Adrenal gland (tissue), 12 donors: Measurements from ENCODE around the gene SLC4A11. TPM values are rescaled to one million over a fixed set of nuclear protein-coding genes. Genes with fewer than 3 reads are reported as not detected.

Experiments
- DNase-seq, 7 donors: peaks; one replicate each; pipeline ENCODE4 v3.0.0-alpha.2; 2019 to 2020
- H3K27ac ChIP-seq, 5 donors: fragments of 200-600 bp; sonication (generic) in 4 of 5; 1 replicate in 3 of 5; 2 replicates in 2 of 5; pipeline versions ENCODE4 v1.5.1 to v1.8.0; 2016 to 2020; ENCODE audit warnings: mild to moderate bottlenecking in 1 of 5
- H3K27me3 ChIP-seq: fragments of 200-600 bp; 2 replicates; pipeline ENCODE4 v1.8.0; 2021
- H3K36me3 ChIP-seq, 2 donors: fragments of 200-600 bp; replicated peaks in 1 of 2; 1 replicate in 1 of 2; 2 replicates in 1 of 2; pipeline versions ENCODE4 v1.5.1 to v1.8.0; 2018 to 2022
- H3K4me1 ChIP-seq, 2 donors: fragments of 200-600 bp; replicated peaks in 1 of 2; 1 replicate in 1 of 2; 2 replicates in 1 of 2; pipeline versions ENCODE4 v1.5.1 to v1.8.0; 2018 to 2021
- H3K4me3 ChIP-seq, 4 donors: fragments of 200-600 bp; sonication (generic) in 3 of 4; one replicate each; pipeline ENCODE4 v1.5.1; 2016 to 2018
- H3K9me3 ChIP-seq, 3 donors: fragments of 200-600 bp; sonication (generic) in 1 of 3; replicated peaks in 1 of 3; 1 replicate in 2 of 3; 2 replicates in 1 of 3; pipeline versions ENCODE4 v1.5.1 to v1.8.0; 2016 to 2021
- CTCF ChIP-seq, 6 experiments: fragments of 450-650 bp in 4 of 6; fragments of 200-600 bp in 2 of 6; sonication (generic) in 1 of 6; IDR thresholded peaks; 1 replicate in 5 of 6; 2 replicates in 1 of 6; pipeline versions ENCODE4 v1.5.1 to v1.8.0; 2016 to 2021; ENCODE audit warnings: antibody characterized with exemption in 6 of 6, mild to moderate bottlenecking in 2 of 6, moderate library complexity in 1 of 6
- POLR2A ChIP-seq, 2 donors: fragments of 450-650 bp; IDR thresholded peaks; one replicate each; pipeline ENCODE4 v1.6.1; 2017; ENCODE audit warnings: antibody characterized with exemption in 2 of 2, mild to moderate bottlenecking in 2 of 2, moderate library complexity in 1 of 2
- WGBS, 4 donors: extraction: QIAGEN DNeasy Blood & Tissue Kit in 2 of 4; methylation state at CpG; one replicate each; pipeline versions ENCODE4 v1.1.5 to v1.1.7; 2013 to 2017; 5-methylcytosine and 5-hydroxymethylcytosine counted together
- intact Hi-C, 2 donors: fragments of 100-400 bp; cut with DNase I; formaldehyde crosslinking; loops; one replicate each; pipeline versions ENCODE4 v1.14.1 to v1.15.0; 2022 to 2023
- polyA plus RNA-seq, 3 donors: library from polyadenylated mRNA; stranded (reverse); fragments of 200-250 nt in 2 of 3; fragments of 350-450 nt in 1 of 3; fragmentation: Illumina TruSeq in 1 of 3; extraction: RNeasy Lipid Tissue Mini Kit (QIAGEN cat#74804) in 1 of 3; gene quantifications; one replicate each; pipeline ENCODE4 v1.2.3, GENCODE V29; 2013 to 2014
- total RNA-seq, 9 donors: library from RNA; depleted of rRNA in 4 of 9; stranded (reverse); fragments of >200 nt in 4 of 9; fragments of 120-200 nt in 1 of 9; fragmentation: NEBNext Ultra II Directional in 1 of 9; extraction: Animal tissue kit (Norgen Biotek cat#: 25700) in 1 of 9; gene quantifications; one replicate each; pipeline versions ENCODE4 v1.1.0 to v1.2.4, GENCODE V29; 2013 to 2023
- donor health status: healthy with polysubstance abuse.
- donor health status: Bipolar disorder and iron deficiency.
- donor health status: DM: yes; HTN: yes; CAD: no.
- donor health status: DM: no; HTN: no; CAD: no.
- donor health status: DM: no; HTN: no; CAD: no.
- donor health status: DM: yes; HTN: yes; CAD: no.

The SLC4A11 gene
- total and polyA plus RNA-seq, 12 donors = 0.06 to 30.6 (median 9.7) TPM

- no peak for TF ChIP-seq POLR2A (IDR thresholded peaks at IDR 0.05)
- no peak for DNase-seq
- intact Hi-C loops = no loop called here
Observed at GRCh38 chr20:3246682-3247081, 7.7 kb upstream of the SLC4A11 start.

GRCh38 chr20:3245711-3246110 lies 6.7 kb upstream of the SLC4A11 start:
- Histone ChIP-seq H3K4me3 (no peak overlapping the region), H3K27me3 (no peaks in the 10 kb centered on the region), H3K36me3 (no peaks in the 10 kb centered on the region), H3K4me1 (peaks cover 4 to 15% of the 10 kb centered on the region in 2 donors), H3K27ac (no peak overlapping the region), H3K9me3 (no peaks in the 10 kb centered on the region)
- WGBS, 4 donors = 44 to 49% (median 46%) methylated on average over 4 of the region's 4 CpGs
- TF ChIP-seq POLR2A (IDR thresholded peaks at IDR 0.05) (no peak), CTCF (IDR thresholded peaks at IDR 0.05) (no peak)
- DNase-seq = peak in 1 of 7 donors; percentile 34
- intact Hi-C loops = no loop called here

More at GRCh38 chr20:3246682-3247081, 7.7 kb upstream of the SLC4A11 start:
- Histone ChIP-seq H3K9me3 (no peaks in the 10 kb centered on the region), H3K36me3 (no peaks in the 10 kb centered on the region), H3K27ac (no peak overlapping the region), H3K4me3 (no peak overlapping the region), H3K27me3 (no peaks in the 10 kb centered on the region), H3K4me1 (peaks cover 0 to 11% of the 10 kb centered on the region in 2 donors)
- WGBS, 4 donors = 79 to 93% (median 86%) methylated on average over 1 of the region's 1 CpG

- Histone ChIP-seq H3K9me3 (no peaks in the 10 kb centered on the region), H3K27me3 (no peaks in the 10 kb centered on the region), H3K27ac (peak overlapping the region in 1 of 5 donors; percentile 63), H3K36me3 (no peaks in the 10 kb centered on the region), H3K4me1 (peaks cover 8 to 18% of the 10 kb centered on the region in 2 donors), H3K4me3 (no peak overlapping the region)
- TF ChIP-seq CTCF (IDR thresholded peaks at IDR 0.05) = no peak
- 35 to 59% (median 49%) methylated on average over 2 of the region's 2 CpGs for WGBS, 4 donors
- intact Hi-C loops = no loop called here
- DNase-seq = no peak
Observed at GRCh38 chr20:3245156-3245555, 6.2 kb upstream of the SLC4A11 start.

GRCh38 chr20:3244613-3245012 lies 5.6 kb upstream of the SLC4A11 start:
- DNase-seq = no peak
- intact Hi-C loops = no loop called here
- Histone ChIP-seq H3K4me1 (peaks cover 13 to 24% of the 10 kb centered on the region in 2 donors), H3K27ac (peak overlapping the region in 1 of 5 donors; percentile 63), H3K27me3 (no peaks in the 10 kb centered on the region), H3K36me3 (no peaks in the 10 kb centered on the region), H3K9me3 (no peaks in the 10 kb centered on the region), H3K4me3 (no peak overlapping the region)
- 83 to 100% (median 100%) methylated on average over 1 of the region's 1 CpG for WGBS, 4 donors
- no peak for TF ChIP-seq POLR2A (IDR thresholded peaks at IDR 0.05)
- TF ChIP-seq CTCF (IDR thresholded peaks at IDR 0.05) = no peak

GRCh38 chr20:3243718-3244358 lies 4.8 kb upstream of the SLC4A11 start:
- WGBS, 4 donors = 83 to 86% (median 85%) methylated on average over 11 of the region's 11 CpGs
- H3K36me3 ChIP-seq = no peaks in the 10 kb centered on the region
- DNase-seq = no peak
- intact Hi-C loops = no loop called here
- H3K9me3 ChIP-seq = no peaks in the 10 kb centered on the region
- TF ChIP-seq POLR2A (IDR thresholded peaks at IDR 0.05) = no peak
- no peak for TF ChIP-seq CTCF (IDR thresholded peaks at IDR 0.05)
- H3K4me1 ChIP-seq = peaks cover 13 to 23% of the 10 kb centered on the region in 2 donors
- no peak overlapping the region for H3K27ac ChIP-seq
- H3K4me3 ChIP-seq = no peak overlapping the region
- no peaks in the 10 kb centered on the region for H3K27me3 ChIP-seq
